EH (cell line): ENCODE measurements around the gene PDE4B.

Experiments
- DNase-seq: peaks from one replicate; pipeline ENCODE4 v3.0.0-alpha.2; 2015; ENCODE audit warnings: low read depth

The PDE4B gene

GRCh38 chr1:66422804-66423203 lies 630.1 kb downstream of the PDE4B start:
- DNase-seq, result no peak
